ENCODE data around the gene MUTYH. TPM values are rescaled to one million over a fixed set of nuclear protein-coding genes. Genes with fewer than 3 reads are reported as not detected.
"Not testable (repeated sequence)": the region's sequence is repeated elsewhere in the genome, so short reads cannot be mapped to it uniquely, and the experiment has no call there.

The MUTYH gene
- polyA plus RNA-seq, result 10 to 100 TPM; 12.2 to 21.8 TPM

DNA sequence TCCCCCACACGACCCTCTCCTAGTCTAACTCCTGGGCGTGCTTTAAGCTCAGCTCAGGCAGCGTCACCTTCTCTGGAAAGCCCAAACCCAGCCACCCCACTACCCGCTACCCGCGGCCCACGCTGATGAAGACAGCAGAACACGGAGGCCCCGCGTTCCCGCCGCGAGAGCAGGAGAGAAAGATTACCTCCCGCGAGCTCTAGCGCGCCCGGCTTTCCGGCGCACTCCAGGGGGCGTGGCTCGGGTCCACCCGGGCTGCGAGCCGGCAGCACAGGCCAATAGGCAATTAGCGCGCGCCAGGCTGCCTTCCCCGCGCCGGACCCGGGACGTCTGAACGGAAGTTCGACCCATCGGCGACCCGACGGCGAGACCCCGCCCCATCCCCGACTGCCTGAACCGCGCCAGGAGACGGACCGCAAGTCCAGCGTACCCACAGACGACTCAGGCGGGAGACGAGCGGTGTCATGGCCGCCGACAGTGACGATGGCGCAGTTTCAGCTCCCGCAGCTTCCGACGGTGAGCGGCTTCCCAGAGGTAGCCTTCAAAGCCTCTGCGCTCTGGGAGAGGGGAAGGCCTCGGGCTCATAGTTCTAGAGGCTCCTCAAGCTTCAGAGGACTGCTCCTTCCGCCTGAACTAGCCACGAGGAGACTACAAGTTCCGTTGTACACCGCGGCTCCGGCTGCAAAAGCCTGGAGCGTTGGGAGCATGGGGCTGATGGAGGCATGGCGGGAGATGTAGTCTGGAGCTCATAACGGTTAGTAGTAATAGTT, at the start of gene MUTYH, which contains the start of gene TOE1:
TSS of gene MUTYH (minus strand) at position 652 of the 770 bp plus-strand sequence. CDS start 5,935 bp downstream, outside the sequence.
TSS of gene TOE1 (plus strand) at position 382 of the 770 bp plus-strand sequence. CDS start at position 465, 83 bp downstream.
- no peaks in the 10 kb centered on the region for H3K9me3 ChIP-seq (ENCODE audit: control insufficient read depth in 2 of 2, insufficient read depth in 1 of 2, low read depth in 1 of 2, low read length in 1 of 2)
- peaks cover 22 to 25% of the 10 kb centered on the region in 2 donors for H3K36me3 ChIP-seq (ENCODE audit: control insufficient read depth in 2 of 2, insufficient read depth in 2 of 2, low read length in 1 of 2)
- peak within 1 kb of the TSS; percentile 90 to 99 for H3K27ac ChIP-seq (ENCODE audit: low read depth in 2 of 2, low read length in 1 of 2)
- 1% methylated on average over 69 to 70 of the region's 70 CpGs for WGBS, 2 donors
- H3K4me1 ChIP-seq (ENCODE audit: control insufficient read depth in 2 of 2, insufficient read depth in 2 of 2, low read length in 1 of 2), result peaks cover 3 to 6% of the 10 kb centered on the region in 2 donors
- H3K27me3 ChIP-seq (ENCODE audit: control insufficient read depth in 1 of 2, insufficient read depth in 2 of 2, low read length in 2 of 2), result no peaks in the 10 kb centered on the region
- H3K4me3 ChIP-seq (ENCODE audit: low read depth in 1 of 2, low read length in 2 of 2), result peak within 1 kb of the TSS; percentile 70 to 86

DNA sequence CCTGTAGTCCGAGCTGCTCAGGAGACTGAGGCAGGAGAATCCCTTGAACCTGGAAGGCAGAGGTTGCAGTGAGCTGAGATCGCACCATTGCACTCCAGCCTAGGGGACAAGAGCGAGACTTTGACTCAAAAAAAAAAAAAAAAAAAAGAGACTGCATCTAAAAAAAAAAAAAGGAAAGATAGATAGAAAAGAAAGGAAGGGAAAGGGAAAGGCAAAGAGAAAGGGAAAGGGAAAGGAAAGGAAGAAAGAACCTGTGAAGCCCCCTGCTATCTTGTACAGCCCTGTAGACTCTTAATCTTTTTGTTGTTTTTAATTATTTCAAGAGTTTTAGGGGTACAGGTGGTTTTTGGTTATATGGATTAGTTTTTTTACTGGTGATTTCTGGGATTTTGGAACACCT, 46.0 kb upstream of the MUTYH start:
- Histone ChIP-seq H3K4me1 (ENCODE audit: control insufficient read depth in 2 of 2, insufficient read depth in 2 of 2, low read length in 1 of 2) (peaks cover 0 to 2% of the 10 kb centered on the region in 2 donors), H3K36me3 (ENCODE audit: control insufficient read depth in 2 of 2, insufficient read depth in 2 of 2, low read length in 1 of 2) (peaks cover 0 to 2% of the 10 kb centered on the region in 2 donors), H3K27me3 (ENCODE audit: control insufficient read depth in 1 of 2, insufficient read depth in 2 of 2, low read length in 2 of 2) (no peaks in the 10 kb centered on the region), H3K4me3 (ENCODE audit: low read depth in 1 of 2, low read length in 2 of 2) (no peak overlapping the region), H3K27ac (ENCODE audit: low read depth in 2 of 2, low read length in 1 of 2) (no peak overlapping the region), H3K9me3 (ENCODE audit: control insufficient read depth in 2 of 2, insufficient read depth in 1 of 2, low read depth in 1 of 2, low read length in 1 of 2) (no peaks in the 10 kb centered on the region)
- WGBS, 2 donors, result 97% methylated on average over 3 of the region's 3 CpGs

GRCh38 chr1:45385302-45385701, 45.1 kb upstream of the MUTYH start:
- peaks cover 0 to 2% of the 10 kb centered on the region in 2 donors for H3K36me3 ChIP-seq (ENCODE audit: control insufficient read depth in 2 of 2, insufficient read depth in 2 of 2, low read length in 1 of 2)
- no peak overlapping the region for H3K27ac ChIP-seq (ENCODE audit: low read depth in 2 of 2, low read length in 1 of 2)
- H3K4me1 ChIP-seq (ENCODE audit: control insufficient read depth in 2 of 2, insufficient read depth in 2 of 2, low read length in 1 of 2), result peaks cover 0 to 2% of the 10 kb centered on the region in 2 donors
- no peaks in the 10 kb centered on the region for H3K27me3 ChIP-seq (ENCODE audit: control insufficient read depth in 1 of 2, insufficient read depth in 2 of 2, low read length in 2 of 2)
- no peak overlapping the region for H3K4me3 ChIP-seq (ENCODE audit: low read depth in 1 of 2, low read length in 2 of 2)
- no peaks in the 10 kb centered on the region for H3K9me3 ChIP-seq (ENCODE audit: control insufficient read depth in 2 of 2, insufficient read depth in 1 of 2, low read depth in 1 of 2, low read length in 1 of 2)
- 82 to 88% methylated on average over 3 of the region's 3 CpGs for WGBS, 2 donors

DNA sequence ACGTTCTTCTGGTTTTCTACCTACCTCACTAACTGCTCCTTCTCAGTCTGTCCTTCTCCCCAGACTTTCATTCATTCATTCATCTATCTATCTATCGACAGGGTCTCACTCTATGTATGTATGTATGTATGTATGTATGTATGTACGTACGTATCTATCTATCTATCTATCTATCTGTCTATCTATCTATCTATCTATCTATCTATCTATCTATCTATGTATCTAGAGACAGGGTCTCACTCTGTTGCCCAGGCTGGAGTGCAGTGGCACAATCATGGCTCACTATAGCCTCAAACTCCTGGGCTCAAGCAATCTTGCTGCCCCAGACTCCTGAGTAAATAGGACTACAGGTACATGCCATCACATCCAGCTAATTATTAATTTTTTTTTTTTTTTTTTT, 44.0 kb upstream of the MUTYH start:
- H3K27me3 ChIP-seq (ENCODE audit: control insufficient read depth in 1 of 2, insufficient read depth in 2 of 2, low read length in 2 of 2), result not testable (repeated sequence)
- WGBS, 2 donors, result 93 to 94% methylated on average over 4 of the region's 4 CpGs

DNA sequence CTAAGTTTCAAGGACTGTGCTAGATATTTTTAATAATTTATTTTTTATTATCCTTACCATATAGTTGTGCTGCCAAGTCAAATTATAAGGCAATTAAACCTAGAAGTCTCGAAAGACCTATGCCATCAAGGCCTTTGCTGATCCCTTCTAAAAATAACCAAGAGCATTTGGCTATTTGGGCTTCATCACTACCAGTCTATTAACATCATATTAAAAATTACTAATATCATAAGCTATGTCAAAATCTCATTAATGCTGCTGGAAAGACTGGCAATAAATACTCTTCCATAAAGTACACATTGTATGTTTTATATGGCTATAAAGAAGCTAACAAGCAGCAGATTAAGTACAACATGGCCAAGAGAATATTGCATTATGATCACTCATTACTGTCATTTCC, 43.0 kb upstream of the MUTYH start:
- Histone ChIP-seq H3K36me3 (ENCODE audit: control insufficient read depth in 2 of 2, insufficient read depth in 2 of 2, low read length in 1 of 2) (peaks cover 0 to 2% of the 10 kb centered on the region in 2 donors), H3K4me1 (ENCODE audit: control insufficient read depth in 2 of 2, insufficient read depth in 2 of 2, low read length in 1 of 2) (peaks cover 0 to 2% of the 10 kb centered on the region in 2 donors), H3K4me3 (ENCODE audit: low read depth in 1 of 2, low read length in 2 of 2) (no peak overlapping the region), H3K27ac (ENCODE audit: low read depth in 2 of 2, low read length in 1 of 2) (no peak overlapping the region), H3K27me3 (ENCODE audit: control insufficient read depth in 1 of 2, insufficient read depth in 2 of 2, low read length in 2 of 2) (no peaks in the 10 kb centered on the region), H3K9me3 (ENCODE audit: control insufficient read depth in 2 of 2, insufficient read depth in 1 of 2, low read depth in 1 of 2, low read length in 1 of 2) (no peaks in the 10 kb centered on the region)
- WGBS, 2 donors, result 66 to 72% methylated on average over 1 of the region's 1 CpG

More for the DNA sequence above, 44.0 kb upstream of the MUTYH start:
- H3K36me3 ChIP-seq (ENCODE audit: control insufficient read depth in 2 of 2, insufficient read depth in 2 of 2, low read length in 1 of 2); H3K27ac ChIP-seq (ENCODE audit: low read depth in 2 of 2, low read length in 1 of 2); H3K9me3 ChIP-seq (ENCODE audit: control insufficient read depth in 2 of 2, insufficient read depth in 1 of 2, low read depth in 1 of 2, low read length in 1 of 2); H3K4me1 ChIP-seq (ENCODE audit: control insufficient read depth in 2 of 2, insufficient read depth in 2 of 2, low read length in 1 of 2); H3K4me3 ChIP-seq (ENCODE audit: low read depth in 1 of 2, low read length in 2 of 2): not testable (repeated sequence)

DNA sequence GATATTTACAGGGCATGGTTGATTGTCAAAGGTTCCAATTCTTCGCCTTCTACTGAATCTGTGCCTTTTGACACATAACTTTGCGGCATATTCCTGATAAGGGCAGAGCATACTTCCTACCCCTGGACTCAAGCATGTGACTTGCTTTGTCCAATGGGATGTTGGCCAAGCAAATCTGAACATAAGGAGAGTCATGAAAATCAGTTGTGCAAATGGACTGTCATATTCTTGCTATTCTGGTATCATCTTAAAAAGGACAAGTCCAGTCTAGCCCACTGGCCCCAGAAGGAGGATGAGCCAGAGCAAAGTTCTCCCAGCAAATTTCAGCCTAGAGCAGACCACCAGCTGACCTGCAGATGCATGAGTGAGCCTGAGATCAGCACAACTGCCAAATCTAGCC, 41.0 kb upstream of the MUTYH start:
- 97 to 98% methylated on average over 2 of the region's 2 CpGs for WGBS, 2 donors
- Histone ChIP-seq H3K4me1 (ENCODE audit: control insufficient read depth in 2 of 2, insufficient read depth in 2 of 2, low read length in 1 of 2) (peaks cover 0 to 2% of the 10 kb centered on the region in 2 donors), H3K9me3 (ENCODE audit: control insufficient read depth in 2 of 2, insufficient read depth in 1 of 2, low read depth in 1 of 2, low read length in 1 of 2) (no peaks in the 10 kb centered on the region), H3K36me3 (ENCODE audit: control insufficient read depth in 2 of 2, insufficient read depth in 2 of 2, low read length in 1 of 2) (peaks cover 0 to 2% of the 10 kb centered on the region in 2 donors), H3K4me3 (ENCODE audit: low read depth in 1 of 2, low read length in 2 of 2) (no peak overlapping the region), H3K27ac (ENCODE audit: low read depth in 2 of 2, low read length in 1 of 2) (no peak overlapping the region), H3K27me3 (ENCODE audit: control insufficient read depth in 1 of 2, insufficient read depth in 2 of 2, low read length in 2 of 2) (no peaks in the 10 kb centered on the region)

GRCh38 chr1:45380730-45381129, 40.5 kb upstream of the MUTYH start:
- H3K4me3 ChIP-seq (ENCODE audit: low read depth in 1 of 2, low read length in 2 of 2), result no peak overlapping the region
- 89 to 93% methylated on average over 1 of the region's 1 CpG for WGBS, 2 donors
- peaks cover 0 to 2% of the 10 kb centered on the region in 2 donors for H3K36me3 ChIP-seq (ENCODE audit: control insufficient read depth in 2 of 2, insufficient read depth in 2 of 2, low read length in 1 of 2)
- no peaks in the 10 kb centered on the region for H3K9me3 ChIP-seq (ENCODE audit: control insufficient read depth in 2 of 2, insufficient read depth in 1 of 2, low read depth in 1 of 2, low read length in 1 of 2)
- H3K27me3 ChIP-seq (ENCODE audit: control insufficient read depth in 1 of 2, insufficient read depth in 2 of 2, low read length in 2 of 2), result no peaks in the 10 kb centered on the region
- peaks cover 0 to 2% of the 10 kb centered on the region in 2 donors for H3K4me1 ChIP-seq (ENCODE audit: control insufficient read depth in 2 of 2, insufficient read depth in 2 of 2, low read length in 1 of 2)
- H3K27ac ChIP-seq (ENCODE audit: low read depth in 2 of 2, low read length in 1 of 2), result no peak overlapping the region

DNA sequence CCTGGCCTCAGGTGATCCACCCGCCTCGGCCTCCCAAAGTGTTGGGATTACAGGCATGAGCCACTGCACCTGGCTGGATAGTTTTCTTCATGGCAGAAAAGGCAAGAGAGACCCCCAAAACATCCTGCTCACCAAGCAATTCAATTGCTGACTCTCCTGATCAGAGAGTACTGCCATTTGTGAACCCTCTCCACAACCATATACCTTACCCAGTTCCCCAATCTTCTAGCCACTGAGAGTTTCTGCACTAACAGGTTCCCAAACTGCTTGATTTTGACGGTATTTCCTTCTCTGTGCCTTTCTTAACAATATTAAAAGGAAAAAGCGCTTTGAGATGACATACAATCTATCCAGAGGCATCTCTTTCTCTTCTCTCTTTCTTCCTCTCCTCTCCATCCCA, 39.9 kb upstream of the MUTYH start:
- WGBS, 2 donors, result 92 to 94% methylated on average over 4 of the region's 4 CpGs
- no peak overlapping the region for H3K27ac ChIP-seq (ENCODE audit: low read depth in 2 of 2, low read length in 1 of 2)
- H3K4me1 ChIP-seq (ENCODE audit: control insufficient read depth in 2 of 2, insufficient read depth in 2 of 2, low read length in 1 of 2), result peaks cover 0 to 2% of the 10 kb centered on the region in 2 donors
- no peak overlapping the region for H3K4me3 ChIP-seq (ENCODE audit: low read depth in 1 of 2, low read length in 2 of 2)
- no peaks in the 10 kb centered on the region for H3K27me3 ChIP-seq (ENCODE audit: control insufficient read depth in 1 of 2, insufficient read depth in 2 of 2, low read length in 2 of 2)
- no peaks in the 10 kb centered on the region for H3K36me3 ChIP-seq (ENCODE audit: control insufficient read depth in 2 of 2, insufficient read depth in 2 of 2, low read length in 1 of 2)
- no peaks in the 10 kb centered on the region for H3K9me3 ChIP-seq (ENCODE audit: control insufficient read depth in 2 of 2, insufficient read depth in 1 of 2, low read depth in 1 of 2, low read length in 1 of 2)

DNA sequence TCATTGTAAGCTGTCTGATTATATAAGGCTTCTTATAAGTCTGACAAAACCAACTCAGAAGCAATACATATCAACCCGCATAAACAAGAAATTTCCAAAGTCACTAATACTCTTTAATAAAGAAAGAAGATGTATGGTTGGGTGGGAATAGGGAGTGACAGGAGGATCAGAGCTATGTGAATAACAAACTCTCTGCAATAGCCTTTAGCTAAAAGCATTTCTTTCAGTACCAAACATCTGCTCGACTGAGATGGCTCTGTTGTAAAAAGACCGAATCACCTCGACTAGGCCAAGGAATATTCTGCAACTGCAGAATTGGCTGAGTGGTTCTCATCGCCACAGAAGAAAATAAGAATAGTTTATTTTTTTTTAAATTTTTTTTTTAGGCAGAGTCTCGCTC, 39.3 kb upstream of the MUTYH start:
- Histone ChIP-seq H3K4me1 (ENCODE audit: control insufficient read depth in 2 of 2, insufficient read depth in 2 of 2, low read length in 1 of 2) (peaks cover 0 to 2% of the 10 kb centered on the region in 2 donors), H3K27ac (ENCODE audit: low read depth in 2 of 2, low read length in 1 of 2) (no peak overlapping the region), H3K27me3 (ENCODE audit: control insufficient read depth in 1 of 2, insufficient read depth in 2 of 2, low read length in 2 of 2) (no peaks in the 10 kb centered on the region), H3K4me3 (ENCODE audit: low read depth in 1 of 2, low read length in 2 of 2) (no peak overlapping the region), H3K36me3 (ENCODE audit: control insufficient read depth in 2 of 2, insufficient read depth in 2 of 2, low read length in 1 of 2) (no peaks in the 10 kb centered on the region), H3K9me3 (ENCODE audit: control insufficient read depth in 2 of 2, insufficient read depth in 1 of 2, low read depth in 1 of 2, low read length in 1 of 2) (no peaks in the 10 kb centered on the region)
- WGBS, 2 donors, result 93% methylated on average over 6 of the region's 6 CpGs

GRCh38 chr1:45378184-45378583, 37.9 kb upstream of the MUTYH start:
- Histone ChIP-seq H3K4me1 (ENCODE audit: control insufficient read depth in 2 of 2, insufficient read depth in 2 of 2, low read length in 1 of 2) (peaks cover 0 to 2% of the 10 kb centered on the region in 2 donors), H3K27me3 (ENCODE audit: control insufficient read depth in 1 of 2, insufficient read depth in 2 of 2, low read length in 2 of 2) (no peaks in the 10 kb centered on the region), H3K4me3 (ENCODE audit: low read depth in 1 of 2, low read length in 2 of 2) (no peak overlapping the region), H3K27ac (ENCODE audit: low read depth in 2 of 2, low read length in 1 of 2) (no peak overlapping the region), H3K9me3 (ENCODE audit: control insufficient read depth in 2 of 2, insufficient read depth in 1 of 2, low read depth in 1 of 2, low read length in 1 of 2) (no peaks in the 10 kb centered on the region), H3K36me3 (ENCODE audit: control insufficient read depth in 2 of 2, insufficient read depth in 2 of 2, low read length in 1 of 2) (no peaks in the 10 kb centered on the region)
